Thoracic aorta (tissue), 2 donors: Measurements from ENCODE around the gene GPBP1L1. TPM values are rescaled to one million over a fixed set of nuclear protein-coding genes. Genes with fewer than 3 reads are reported as not detected.

ENCODE experiments used
- ATAC-seq: fragments of 150-250 bp; one replicate; pipeline ENCODE4 v1.8.0; 2017; ENCODE audit warnings: low read depth; ENCODE audit not compliant: insufficient number of reproducible peaks, low FRiP score
- DNase-seq: peaks from one replicate; pipeline ENCODE4 v3.0.0-alpha.2; 2020; ENCODE audit warnings: low spot score
- H3K27ac ChIP-seq, 2 donors: fragments of 200-600 bp; sonication (generic); 1 replicate in 1 of 2; 2 replicates in 1 of 2; pipeline ENCODE4 v1.5.1; 2016; ENCODE audit warnings: mild to moderate bottlenecking in 2 of 2, moderate library complexity in 2 of 2
- H3K27me3 ChIP-seq: fragments of 200-600 bp; sonication (generic); replicated peaks from 2 replicates; pipeline ENCODE4 v1.6.0; 2016; ENCODE audit warnings: mild to moderate bottlenecking; ENCODE audit not compliant: insufficient read depth
- H3K36me3 ChIP-seq: fragments of 200-600 bp; sonication (generic); one replicate; pipeline ENCODE4 v1.5.1; 2016
- H3K4me1 ChIP-seq, 2 donors: fragments of 200-600 bp; sonication (generic); 1 replicate in 1 of 2; 2 replicates in 1 of 2; pipeline versions ENCODE4 v1.5.1 to v1.6.0; 2016; ENCODE audit warnings: low read depth in 2 of 2, mild to moderate bottlenecking in 1 of 2; ENCODE audit not compliant: control insufficient read depth in 1 of 2
- H3K4me3 ChIP-seq: fragments of 200-600 bp; sonication (generic); 2 replicates; pipeline ENCODE4 v1.5.1; 2016; ENCODE audit warnings: mild to moderate bottlenecking
- H3K9me3 ChIP-seq: fragments of 200-600 bp; sonication (generic); 2 replicates; pipeline ENCODE4 v1.5.1; 2016
- total RNA-seq, 2 donors: library from RNA; depleted of rRNA; stranded (reverse); fragments of >200 nt; gene quantifications; one replicate each; pipeline versions ENCODE4 v1.1.0 to v1.2.3, GENCODE V29; 2016
- TF ChIP-seq, protein P1 (sequence below): fragments of 200-600 bp; sonication (generic); IDR thresholded peaks from one replicate; pipeline ENCODE4 v1.5.1; 2019; ENCODE audit warnings: antibody characterized with exemption

Gene GPBP1L1
- total RNA-seq, 2 donors from 2014 or later, result 103 to 120 TPM

GRCh38 chr1:45669859-45670655 lies 16.3 kb downstream of the GPBP1L1 start:
- H3K4me3 ChIP-seq, result no peak overlapping the region
- no peaks in the 10 kb centered on the region for H3K9me3 ChIP-seq
- H3K27ac ChIP-seq, result no peak overlapping the region
- no peak for ATAC-seq
- H3K27me3 ChIP-seq, result no peaks in the 10 kb centered on the region
- DNase-seq, result no peak
- TF ChIP-seq, protein P1, sequence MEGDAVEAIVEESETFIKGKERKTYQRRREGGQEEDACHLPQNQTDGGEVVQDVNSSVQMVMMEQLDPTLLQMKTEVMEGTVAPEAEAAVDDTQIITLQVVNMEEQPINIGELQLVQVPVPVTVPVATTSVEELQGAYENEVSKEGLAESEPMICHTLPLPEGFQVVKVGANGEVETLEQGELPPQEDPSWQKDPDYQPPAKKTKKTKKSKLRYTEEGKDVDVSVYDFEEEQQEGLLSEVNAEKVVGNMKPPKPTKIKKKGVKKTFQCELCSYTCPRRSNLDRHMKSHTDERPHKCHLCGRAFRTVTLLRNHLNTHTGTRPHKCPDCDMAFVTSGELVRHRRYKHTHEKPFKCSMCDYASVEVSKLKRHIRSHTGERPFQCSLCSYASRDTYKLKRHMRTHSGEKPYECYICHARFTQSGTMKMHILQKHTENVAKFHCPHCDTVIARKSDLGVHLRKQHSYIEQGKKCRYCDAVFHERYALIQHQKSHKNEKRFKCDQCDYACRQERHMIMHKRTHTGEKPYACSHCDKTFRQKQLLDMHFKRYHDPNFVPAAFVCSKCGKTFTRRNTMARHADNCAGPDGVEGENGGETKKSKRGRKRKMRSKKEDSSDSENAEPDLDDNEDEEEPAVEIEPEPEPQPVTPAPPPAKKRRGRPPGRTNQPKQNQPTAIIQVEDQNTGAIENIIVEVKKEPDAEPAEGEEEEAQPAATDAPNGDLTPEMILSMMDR, result no peak
- peaks cover 32 to 56% of the 10 kb centered on the region in 2 donors for H3K4me1 ChIP-seq
- no peaks in the 10 kb centered on the region for H3K36me3 ChIP-seq

DNA sequence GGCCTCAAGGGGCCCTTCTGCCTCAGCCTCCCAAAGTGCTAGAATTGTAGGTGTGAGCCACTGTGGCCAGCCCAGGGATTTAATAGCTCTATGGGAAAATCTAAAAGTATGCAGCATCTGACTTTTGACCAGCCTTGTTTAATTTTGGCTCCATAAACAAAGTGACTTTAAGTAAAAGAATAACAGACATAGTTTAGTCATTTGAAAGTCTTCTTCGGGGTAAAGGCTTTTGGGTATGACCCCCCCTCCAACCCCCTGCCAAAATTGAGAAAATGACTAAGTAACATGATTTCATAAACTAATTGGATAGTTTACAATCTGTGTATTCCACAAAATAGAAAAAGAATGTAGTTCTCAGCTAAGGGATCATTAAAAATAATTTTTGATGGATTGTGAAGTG lies 17.0 kb downstream of the GPBP1L1 start:
- Histone ChIP-seq H3K4me1 (peaks cover 32 to 56% of the 10 kb centered on the region in 2 donors), H3K9me3 (no peaks in the 10 kb centered on the region), H3K27me3 (no peaks in the 10 kb centered on the region), H3K27ac (no peak overlapping the region), H3K36me3 (no peaks in the 10 kb centered on the region), H3K4me3 (no peak overlapping the region)
- ATAC-seq (no peak), DNase-seq (no peak)
- TF ChIP-seq, protein P1, result no peak

- Histone ChIP-seq H3K36me3 (no peaks in the 10 kb centered on the region), H3K27me3 (no peaks in the 10 kb centered on the region), H3K9me3 (no peaks in the 10 kb centered on the region), H3K4me3 (no peak overlapping the region), H3K27ac (no peak overlapping the region), H3K4me1 (peaks cover 32 to 52% of the 10 kb centered on the region in 2 donors)
- TF ChIP-seq, protein P1, result no peak
- no peak for DNase-seq
- ATAC-seq, result no peak
Measured at GRCh38 chr1:45668526-45668925, 17.8 kb downstream of the GPBP1L1 start.

- Histone ChIP-seq H3K27me3 (no peaks in the 10 kb centered on the region), H3K36me3 (no peaks in the 10 kb centered on the region), H3K27ac (no peak overlapping the region), H3K4me1 (peaks cover 32 to 42% of the 10 kb centered on the region in 2 donors), H3K4me3 (no peak overlapping the region), H3K9me3 (no peaks in the 10 kb centered on the region)
- DNase-seq (no peak), ATAC-seq (no peak)
- TF ChIP-seq, protein P1, result no peak
Measured at GRCh38 chr1:45667321-45668111, 18.8 kb downstream of the GPBP1L1 start.

GRCh38 chr1:45666836-45667235 lies 19.5 kb downstream of the GPBP1L1 start:
- H3K9me3 ChIP-seq, result no peaks in the 10 kb centered on the region
- ATAC-seq, result no peak
- no peak overlapping the region for H3K4me3 ChIP-seq
- H3K4me1 ChIP-seq, result peaks cover 32 to 36% of the 10 kb centered on the region in 2 donors
- DNase-seq, result no peak
- TF ChIP-seq, protein P1, result no peak
- H3K27ac ChIP-seq, result no peak overlapping the region
- no peaks in the 10 kb centered on the region for H3K27me3 ChIP-seq
- no peaks in the 10 kb centered on the region for H3K36me3 ChIP-seq
